ENCODE measurements around the gene MAPKBP1. TPM values are rescaled to one million over a fixed set of nuclear protein-coding genes. Genes with fewer than 3 reads are reported as not detected.

The MAPKBP1 gene
- total RNA-seq, 4 donors from 2014 or later, result 22.1 to 54.6 (median 36.6) TPM

DNA sequence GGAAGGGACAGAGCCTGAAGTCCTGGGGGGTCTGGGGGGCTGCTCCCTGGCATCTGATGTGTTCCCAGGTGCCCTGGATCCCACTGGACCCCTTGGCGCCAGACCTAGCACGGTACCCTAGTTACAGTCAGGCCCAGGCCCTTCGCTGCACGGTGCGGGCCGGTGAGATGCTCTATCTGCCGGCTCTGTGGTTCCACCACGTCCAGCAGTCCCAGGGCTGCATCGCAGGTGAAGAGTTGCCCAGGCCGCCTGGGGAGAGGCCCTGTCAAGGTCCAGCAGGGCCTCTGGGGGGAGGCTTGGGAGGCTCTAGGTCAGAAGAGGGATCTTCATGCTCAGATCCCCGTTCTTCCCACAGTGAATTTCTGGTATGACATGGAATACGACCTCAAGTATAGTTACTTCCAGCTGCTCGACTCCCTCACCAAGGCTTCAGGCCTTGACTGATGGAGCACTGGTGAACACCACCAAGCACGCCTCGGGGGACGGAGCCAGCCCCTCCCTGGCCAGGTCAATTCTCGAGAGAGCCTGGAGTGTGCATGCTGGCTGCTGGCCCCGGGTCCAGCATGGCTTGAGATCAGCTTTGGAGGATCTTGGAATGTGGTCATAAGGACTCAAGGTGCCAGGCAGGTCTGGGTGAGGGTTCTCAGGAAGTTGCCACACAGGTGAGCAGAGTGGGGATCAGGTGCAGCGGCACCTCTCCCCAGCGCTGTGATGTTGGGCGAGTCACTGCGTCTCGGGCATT, 62.6 kb downstream of the MAPKBP1 start:
- Histone ChIP-seq H3K9me3 (no peaks in the 10 kb centered on the region), H3K36me3 (peaks cover 0 to 85% (median 10%) of the 10 kb centered on the region in 3 donors), H3K27me3 (no peaks in the 10 kb centered on the region), H3K27ac (no peak overlapping the region), H3K4me3 (no peak overlapping the region), H3K4me1 (peaks cover 0 to 5% (median 0%) of the 10 kb centered on the region in 4 donors)
- WGBS, 2 donors, result 87 to 95% methylated on average over 16 to 22 of the region's 23 CpGs
- TF ChIP-seq EP300 (IDR thresholded peaks at IDR 0.05) (no peak), POLR2A (IDR thresholded peaks at IDR 0.05) (no peak)
- TF ChIP-seq, protein P1, sequence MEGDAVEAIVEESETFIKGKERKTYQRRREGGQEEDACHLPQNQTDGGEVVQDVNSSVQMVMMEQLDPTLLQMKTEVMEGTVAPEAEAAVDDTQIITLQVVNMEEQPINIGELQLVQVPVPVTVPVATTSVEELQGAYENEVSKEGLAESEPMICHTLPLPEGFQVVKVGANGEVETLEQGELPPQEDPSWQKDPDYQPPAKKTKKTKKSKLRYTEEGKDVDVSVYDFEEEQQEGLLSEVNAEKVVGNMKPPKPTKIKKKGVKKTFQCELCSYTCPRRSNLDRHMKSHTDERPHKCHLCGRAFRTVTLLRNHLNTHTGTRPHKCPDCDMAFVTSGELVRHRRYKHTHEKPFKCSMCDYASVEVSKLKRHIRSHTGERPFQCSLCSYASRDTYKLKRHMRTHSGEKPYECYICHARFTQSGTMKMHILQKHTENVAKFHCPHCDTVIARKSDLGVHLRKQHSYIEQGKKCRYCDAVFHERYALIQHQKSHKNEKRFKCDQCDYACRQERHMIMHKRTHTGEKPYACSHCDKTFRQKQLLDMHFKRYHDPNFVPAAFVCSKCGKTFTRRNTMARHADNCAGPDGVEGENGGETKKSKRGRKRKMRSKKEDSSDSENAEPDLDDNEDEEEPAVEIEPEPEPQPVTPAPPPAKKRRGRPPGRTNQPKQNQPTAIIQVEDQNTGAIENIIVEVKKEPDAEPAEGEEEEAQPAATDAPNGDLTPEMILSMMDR (IDR thresholded peaks at IDR 0.05), result no peak
- DNase-seq (ENCODE audit: low spot score in 2 of 2), result no peak

- H3K9me3 ChIP-seq, result no peaks in the 10 kb centered on the region
- no peaks in the 10 kb centered on the region for H3K27me3 ChIP-seq
- no peak for TF ChIP-seq EP300 (IDR thresholded peaks at IDR 0.05)
- TF ChIP-seq, protein P1 (IDR thresholded peaks at IDR 0.05), result no peak
- no peak for TF ChIP-seq POLR2A (IDR thresholded peaks at IDR 0.05)
- DNase-seq (ENCODE audit: low spot score in 2 of 2), result no peak
- 94 to 96% methylated on average over 6 of the region's 6 CpGs for WGBS, 2 donors
- no peaks in the 10 kb centered on the region for H3K4me1 ChIP-seq
- H3K27ac ChIP-seq, result no peak within 1 kb of the TSS
- H3K4me3 ChIP-seq, result no peak within 1 kb of the TSS
- peaks cover 0 to 88% (median 10%) of the 10 kb centered on the region in 3 donors for H3K36me3 ChIP-seq
Observed at GRCh38 chr15:41838400-41838897, 64.2 kb downstream of the MAPKBP1 start, which contains the start of gene PLA2G4B. PLA2G4B (plus strand) TSS chr15:41838847; CDS start chr15:41838914, 67 bp downstream.

DNA sequence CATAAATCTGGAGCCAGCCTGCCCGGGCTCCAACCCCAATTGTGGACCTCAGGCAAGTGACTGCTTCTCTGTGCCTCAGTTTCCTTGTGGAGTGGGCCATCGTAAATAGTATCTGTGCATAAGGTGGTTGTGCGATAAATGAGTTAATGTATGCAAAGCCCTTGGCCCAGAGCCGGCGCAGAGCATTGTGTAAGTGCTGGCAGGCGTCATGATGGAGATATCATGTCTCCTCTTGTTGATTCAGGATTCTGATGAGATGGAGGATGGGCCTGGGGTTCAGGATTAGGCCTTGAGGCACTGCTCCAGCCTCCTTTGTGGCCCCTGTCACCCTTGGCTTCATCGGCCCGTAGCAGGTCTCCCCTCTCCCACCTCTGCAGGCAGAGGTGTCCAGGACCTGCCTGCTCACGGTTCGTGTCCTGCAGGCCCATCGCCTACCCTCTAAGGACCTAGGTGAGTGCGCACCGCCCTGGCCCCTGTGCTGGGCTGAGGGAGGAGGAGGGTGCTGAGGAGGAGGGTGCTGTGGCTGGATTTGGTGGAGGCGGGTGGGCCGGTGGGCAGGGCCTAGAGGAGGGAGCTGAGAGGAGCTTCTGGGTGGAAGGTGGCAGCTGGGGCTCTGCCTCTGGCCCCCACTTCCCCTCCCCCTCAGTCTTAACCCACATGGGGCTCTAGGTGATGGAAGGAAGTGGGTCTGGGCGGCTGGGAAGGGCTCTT, 65.7 kb downstream of the MAPKBP1 start:
- Histone ChIP-seq H3K36me3 (peaks cover 0 to 95% (median 10%) of the 10 kb centered on the region in 3 donors), H3K4me1 (no peaks in the 10 kb centered on the region), H3K4me3 (no peak overlapping the region), H3K27me3 (no peaks in the 10 kb centered on the region), H3K9me3 (no peaks in the 10 kb centered on the region), H3K27ac (no peak overlapping the region)
- no peak for DNase-seq (ENCODE audit: low spot score in 2 of 2)
- 85 to 89% methylated on average over 9 to 16 of the region's 16 CpGs for WGBS, 2 donors
- no peak for TF ChIP-seq EP300 (IDR thresholded peaks at IDR 0.05)
- TF ChIP-seq, protein P1 (IDR thresholded peaks at IDR 0.05), result no peak
- TF ChIP-seq POLR2A (IDR thresholded peaks at IDR 0.05), result no peak

GRCh38 chr15:41840673-41841072, 66.4 kb downstream of the MAPKBP1 start:
- no peaks in the 10 kb centered on the region for H3K27me3 ChIP-seq
- no peak for TF ChIP-seq POLR2A (IDR thresholded peaks at IDR 0.05)
- TF ChIP-seq, protein P1 (IDR thresholded peaks at IDR 0.05), result no peak
- no peak overlapping the region for H3K4me3 ChIP-seq
- no peak overlapping the region for H3K27ac ChIP-seq
- no peaks in the 10 kb centered on the region for H3K9me3 ChIP-seq
- H3K36me3 ChIP-seq, result peaks cover 0 to 95% (median 10%) of the 10 kb centered on the region in 3 donors
- 83 to 93% methylated on average over 15 of the region's 15 CpGs for WGBS, 2 donors
- no peaks in the 10 kb centered on the region for H3K4me1 ChIP-seq
- no peak for DNase-seq (ENCODE audit: low spot score in 2 of 2)

DNA sequence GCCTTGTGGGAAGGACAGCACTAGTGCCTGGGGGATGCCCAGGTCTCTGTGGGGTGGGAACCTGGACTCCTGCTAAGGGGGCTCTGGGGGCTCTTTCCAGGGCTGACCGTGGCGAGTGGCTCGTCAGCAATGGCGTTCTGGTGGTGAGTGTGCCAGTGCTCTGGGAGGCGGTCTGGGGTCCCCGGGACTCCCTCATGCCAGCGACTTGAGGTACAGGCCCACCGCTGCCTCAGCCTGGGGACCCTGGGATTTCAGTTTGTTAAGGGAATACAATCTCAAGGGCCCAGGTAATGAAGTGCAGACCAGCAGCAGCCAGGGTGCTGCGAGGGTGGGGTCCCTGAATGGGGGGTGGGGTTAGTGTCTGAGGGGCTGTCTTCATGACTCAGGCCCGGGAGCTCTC, 66.8 kb downstream of the MAPKBP1 start:
- Histone ChIP-seq H3K27me3 (no peaks in the 10 kb centered on the region), H3K9me3 (no peaks in the 10 kb centered on the region), H3K27ac (no peak overlapping the region), H3K36me3 (peaks cover 0 to 95% (median 7%) of the 10 kb centered on the region in 3 donors), H3K4me3 (no peak overlapping the region), H3K4me1 (no peaks in the 10 kb centered on the region)
- WGBS, 2 donors, result 90 to 97% methylated on average over 7 to 10 of the region's 10 CpGs
- TF ChIP-seq, protein P1 (IDR thresholded peaks at IDR 0.05), result no peak
- TF ChIP-seq EP300 (IDR thresholded peaks at IDR 0.05), result no peak
- no peak for TF ChIP-seq POLR2A (IDR thresholded peaks at IDR 0.05)
- no peak for DNase-seq (ENCODE audit: low spot score in 2 of 2)
